CD8-positive, alpha-beta memory T cell (primary cell): ENCODE data around the gene RAMAC. TPM values are rescaled to one million over a fixed set of nuclear protein-coding genes. Genes with fewer than 3 reads are reported as not detected.
"Not testable (repeated sequence)": the region's sequence is repeated elsewhere in the genome, so short reads cannot be mapped to it uniquely, and the experiment has no call there.

Experiments used
- CTCF ChIA-PET: fragments of 350-600 bp; sonication (Branson Sonifier 250); formaldehyde crosslinking; loops from one replicate; lab custom pipeline; 2021; ENCODE audit warnings: antibody characterized with exemption; lab: Charles Lee
- POLR2A ChIA-PET: fragments of 350-600 bp; sonication (Branson Sonifier 250); formaldehyde crosslinking; loops from one replicate; lab custom pipeline; 2021; ENCODE audit warnings: antibody characterized with exemption; lab: Charles Lee
- DNase-seq, 5 donors: peaks; one replicate each; pipeline versions ENCODE4 v3.0.0 to v3.0.0-alpha.2; 2020 to 2022; ENCODE audit warnings: mixed read lengths in 1 of 5
- H3K27ac ChIP-seq: one replicate; pipeline ENCODE4 v1.7.0; 2013; ENCODE audit warnings: low read depth, mild to moderate bottlenecking, low read length, moderate library complexity
- H3K27me3 ChIP-seq: 2 replicates; pipeline ENCODE4 v1.7.0; 2013; ENCODE audit warnings: low read length, mild to moderate bottlenecking; ENCODE audit not compliant: insufficient read depth, poor library complexity, severe bottlenecking
- H3K36me3 ChIP-seq: 2 replicates; pipeline ENCODE4 v1.7.0; 2013; ENCODE audit warnings: mild to moderate bottlenecking, low read length, moderate library complexity; ENCODE audit not compliant: insufficient read depth
- H3K4me1 ChIP-seq: 2 replicates; pipeline ENCODE4 v1.7.0; 2013; ENCODE audit warnings: mild to moderate bottlenecking, low read length, moderate library complexity; ENCODE audit not compliant: insufficient read depth
- H3K4me3 ChIP-seq: 2 replicates; pipeline ENCODE4 v1.7.0; 2013; ENCODE audit warnings: mild to moderate bottlenecking, low read length
- H3K9me3 ChIP-seq: 2 replicates; pipeline ENCODE4 v1.7.0; 2013; ENCODE audit warnings: mild to moderate bottlenecking, low read length
- H3K27ac Mint-ChIP-seq, 8 donors: one replicate each; pipeline ENCODE4 v1.8.0; 2020 to 2021; ENCODE audit warnings: mixed read lengths in 8 of 8, mild to moderate bottlenecking in 6 of 8, inconsistent platforms in 3 of 8, moderate library complexity in 3 of 8
- H3K27me3 Mint-ChIP-seq, 2 donors: one replicate each; pipeline ENCODE4 v1.8.0; 2020 to 2021; ENCODE audit warnings: mixed read lengths in 2 of 2, mild to moderate bottlenecking in 1 of 2, moderate library complexity in 1 of 2
- H3K36me3 Mint-ChIP-seq, 3 donors: one replicate each; pipeline ENCODE4 v1.8.0; 2020 to 2021; ENCODE audit warnings: mixed read lengths in 3 of 3, inconsistent platforms in 1 of 3, mild to moderate bottlenecking in 1 of 3
- H3K4me1 Mint-ChIP-seq, 3 donors: one replicate each; pipeline ENCODE4 v1.8.0; 2020 to 2021; ENCODE audit warnings: mixed read lengths in 3 of 3, inconsistent platforms in 1 of 3, mild to moderate bottlenecking in 1 of 3
- H3K4me3 Mint-ChIP-seq, 7 donors: one replicate each; pipeline ENCODE4 v1.8.0; 2020 to 2021; ENCODE audit warnings: mixed read lengths in 7 of 7, mild to moderate bottlenecking in 6 of 7, moderate library complexity in 4 of 7, inconsistent platforms in 2 of 7
- H3K9me3 Mint-ChIP-seq, 5 donors: one replicate each; pipeline ENCODE4 v1.8.0; 2020 to 2022; ENCODE audit warnings: mixed read lengths in 5 of 5, mild to moderate bottlenecking in 3 of 5, moderate library complexity in 2 of 5, inconsistent platforms in 1 of 5
- polyA plus RNA-seq: library from polyadenylated mRNA; unstranded; fragments of 300-500 nt; fragmentation: Illumina TruSeq; gene quantifications from one replicate; pipeline ENCODE4 v1.2.3, GENCODE V29; 2021
- total RNA-seq, 2 experiments: library from RNA; stranded (reverse); gene quantifications; one replicate each; pipeline ENCODE4 v1.2.3, GENCODE V29; 2021

RAMAC gene
- total and polyA plus RNA-seq, 3 experiments from 2014 or later, result 27.7 to 32.8 (median 29.6) TPM

DNA sequence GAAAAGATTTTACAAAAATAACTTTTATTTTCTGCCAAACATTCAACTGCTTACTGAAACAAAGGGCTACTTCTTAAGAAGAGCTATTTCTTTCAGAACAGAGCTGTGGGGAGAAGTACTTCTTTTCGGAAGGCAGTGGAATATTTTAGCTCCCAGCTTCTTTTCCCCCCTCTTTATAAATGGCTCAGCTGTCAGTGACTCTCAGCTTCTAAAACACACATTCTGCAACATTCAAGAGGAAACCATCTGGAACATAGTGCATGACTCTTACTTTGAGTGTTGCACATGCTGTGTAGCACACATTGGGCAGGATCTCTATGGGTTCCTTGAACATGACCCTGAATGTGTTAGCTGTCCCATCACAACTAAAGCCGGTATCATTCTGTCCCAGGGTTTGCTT is 32.4 kb downstream of the RAMAC start:
- peaks cover 11% of the 10 kb centered on the region for H3K36me3 ChIP-seq
- peaks cover 13 to 19% (median 17%) of the 10 kb centered on the region in 3 donors for H3K4me1 Mint-ChIP-seq
- H3K27ac ChIP-seq, result no peak overlapping the region
- H3K36me3 Mint-ChIP-seq, result peaks cover 0 to 48% (median 7%) of the 10 kb centered on the region in 3 donors
- no peaks in the 10 kb centered on the region for H3K9me3 ChIP-seq
- H3K4me1 ChIP-seq, result no peaks in the 10 kb centered on the region
- ChIA-PET CTCF (no interaction called here), POLR2A (no interaction called here)
- H3K4me3 Mint-ChIP-seq, result no peak overlapping the region
- H3K27ac Mint-ChIP-seq, result no peak overlapping the region
- no peak overlapping the region for H3K4me3 ChIP-seq
- DNase-seq, result no peak
- H3K27me3 Mint-ChIP-seq, result no peaks in the 10 kb centered on the region
- no peaks in the 10 kb centered on the region for H3K9me3 Mint-ChIP-seq
- H3K27me3 ChIP-seq, result no peaks in the 10 kb centered on the region

DNA sequence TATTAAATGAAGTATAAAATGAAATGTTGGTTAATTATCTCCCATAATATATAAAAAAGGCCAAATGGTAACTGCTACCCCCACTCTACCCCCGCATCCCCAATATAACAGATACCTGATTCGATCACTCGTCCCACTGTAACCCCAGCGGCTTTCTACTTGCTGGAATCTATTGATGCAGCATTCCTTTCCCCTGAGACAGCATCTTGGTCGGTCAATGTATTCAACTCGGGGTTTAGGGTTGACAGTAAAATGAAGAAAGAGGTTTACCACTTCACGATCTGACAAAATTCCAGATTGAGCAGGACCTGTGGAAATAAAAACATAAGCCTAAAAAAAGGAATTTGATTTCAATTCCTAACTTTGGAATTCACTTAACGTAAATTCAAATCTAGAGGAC is 44.0 kb downstream of the RAMAC start:
- no peak for DNase-seq
- peaks cover 0 to under 1% of the 10 kb centered on the region in 2 donors for H3K27me3 Mint-ChIP-seq
- H3K9me3 Mint-ChIP-seq, result peaks cover 0 to 1% (median 0%) of the 10 kb centered on the region in 5 donors
- peaks cover 19% of the 10 kb centered on the region for H3K36me3 ChIP-seq
- H3K4me1 ChIP-seq, result no peaks in the 10 kb centered on the region
- no peak overlapping the region for H3K27ac Mint-ChIP-seq
- H3K4me3 ChIP-seq, result no peak overlapping the region
- POLR2A ChIA-PET, result no interaction called here
- H3K27ac ChIP-seq, result no peak overlapping the region
- H3K36me3 Mint-ChIP-seq, result peaks cover 15 to 68% (median 19%) of the 10 kb centered on the region in 3 donors
- H3K4me3 Mint-ChIP-seq, result no peak overlapping the region
- H3K4me1 Mint-ChIP-seq, result peaks cover 18 to 26% (median 24%) of the 10 kb centered on the region in 3 donors
- H3K9me3 ChIP-seq, result no peaks in the 10 kb centered on the region
- no peaks in the 10 kb centered on the region for H3K27me3 ChIP-seq
- CTCF ChIA-PET, result interaction anchor here (1.7 kb wide), 1 partner anchor 19 kb away, joined by 5 read pairs; the partner anchor contains the start of gene C15orf40

DNA sequence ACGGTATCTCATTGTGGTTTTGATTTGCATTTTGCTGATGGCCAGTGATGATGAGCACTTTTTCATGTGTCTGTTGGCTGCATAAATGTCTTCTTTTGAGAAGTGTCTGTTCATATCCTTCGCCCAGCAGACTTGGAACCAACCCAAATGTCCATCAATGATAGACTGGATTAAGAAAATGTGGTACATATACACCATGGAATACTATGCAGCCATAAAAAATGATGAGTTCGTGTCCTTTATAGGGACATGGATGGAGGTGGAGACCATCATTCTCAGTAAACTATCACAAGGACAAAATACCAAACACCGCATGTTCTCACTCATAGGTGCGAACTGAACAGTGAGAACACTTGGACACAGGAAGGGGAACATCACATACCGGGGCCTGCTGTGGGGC is 45.2 kb downstream of the RAMAC start:
- H3K27ac ChIP-seq, DNase-seq, H3K27me3 Mint-ChIP-seq, H3K4me1 ChIP-seq, H3K9me3 ChIP-seq, H3K27me3 ChIP-seq, H3K4me3 ChIP-seq, POLR2A ChIA-PET, CTCF ChIA-PET, H3K4me3 Mint-ChIP-seq, H3K9me3 Mint-ChIP-seq: not testable (repeated sequence)
- peaks cover 19 to 71% (median 30%) of the 10 kb centered on the region in 3 donors for H3K36me3 Mint-ChIP-seq
- H3K36me3 ChIP-seq, result peaks cover 19% of the 10 kb centered on the region
- peak overlapping the region in 1 of 8 donors; percentile 29 for H3K27ac Mint-ChIP-seq
- peaks cover 27 to 37% (median 35%) of the 10 kb centered on the region in 3 donors for H3K4me1 Mint-ChIP-seq

DNA sequence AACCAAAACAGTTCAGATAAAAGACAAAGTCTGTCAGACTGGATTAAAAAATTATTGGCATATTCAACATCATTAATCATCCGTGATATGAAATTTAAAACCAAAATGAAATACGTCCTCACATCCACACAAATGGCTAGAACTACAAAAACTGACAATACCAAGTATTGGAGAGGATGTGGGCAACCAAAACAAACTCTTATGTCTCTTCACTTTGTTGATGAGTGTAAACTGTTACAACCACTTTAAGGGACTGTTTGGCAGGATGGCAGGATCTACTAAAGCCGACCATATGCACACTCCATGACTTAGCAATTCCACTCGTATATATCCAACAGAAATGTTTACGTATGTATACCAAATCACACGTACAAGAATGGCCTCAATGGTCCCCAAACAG is 50.2 kb downstream of the RAMAC start:
- Mint-ChIP-seq H3K4me1 (peaks cover 50 to 65% (median 60%) of the 10 kb centered on the region in 3 donors), H3K4me3 (peak overlapping the region in 1 of 7 donors; percentile 14), H3K36me3 (peaks cover 27 to 72% (median 30%) of the 10 kb centered on the region in 3 donors), H3K27me3 (no peaks in the 10 kb centered on the region), H3K27ac (peak overlapping the region in 4 of 8 donors; percentile 29 to 92 (median 34)), H3K9me3 (peaks cover 0 to 7% (median 0%) of the 10 kb centered on the region in 5 donors)
- DNase-seq, result no peak
- Histone ChIP-seq H3K27ac (no peak overlapping the region), H3K27me3 (no peaks in the 10 kb centered on the region), H3K4me3 (no peak overlapping the region), H3K36me3 (peaks cover 11% of the 10 kb centered on the region), H3K9me3 (peaks cover 5% of the 10 kb centered on the region), H3K4me1 (no peaks in the 10 kb centered on the region)
- CTCF ChIA-PET, result no interaction called here
- POLR2A ChIA-PET, result interaction anchor here (0.5 kb wide), 1 partner anchor 53 kb away, joined by 3 read pairs; no protein-coding TSS in a partner anchor

DNA sequence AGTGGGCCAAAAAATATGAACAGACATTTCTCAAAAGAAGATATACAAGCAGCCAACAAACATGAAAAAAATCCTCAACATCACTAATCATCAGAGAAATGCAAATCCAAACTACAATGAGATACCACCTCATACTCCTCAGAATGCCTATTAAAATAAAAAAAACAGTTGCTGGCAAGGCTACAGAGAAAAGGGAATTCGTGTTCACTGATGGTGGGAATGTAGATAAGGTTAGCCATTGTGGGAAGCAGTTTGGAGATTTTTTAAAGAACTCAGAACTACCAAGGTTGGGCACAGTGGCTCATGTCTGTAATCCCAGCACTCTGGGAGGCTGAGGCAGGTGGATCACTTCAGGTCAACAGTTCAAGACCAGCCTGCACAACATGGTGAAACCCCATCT is 53.2 kb downstream of the RAMAC start:
- Histone ChIP-seq H3K4me1 (no peaks in the 10 kb centered on the region), H3K9me3 (peaks cover 5% of the 10 kb centered on the region), H3K27ac (no peak overlapping the region), H3K36me3 (peaks cover 19% of the 10 kb centered on the region), H3K27me3 (no peaks in the 10 kb centered on the region), H3K4me3 (no peak overlapping the region)
- peaks cover 0 to 7% (median 0%) of the 10 kb centered on the region in 5 donors for H3K9me3 Mint-ChIP-seq
- H3K27ac Mint-ChIP-seq, result peak overlapping the region in 7 of 8 donors; percentile 3 to 68 (median 30)
- ChIA-PET CTCF (no interaction called here), POLR2A (no interaction called here)
- H3K27me3 Mint-ChIP-seq, result no peaks in the 10 kb centered on the region
- DNase-seq, result no peak
- peak overlapping the region in 3 of 7 donors; percentile 0 to 52 (median 7) for H3K4me3 Mint-ChIP-seq
- H3K4me1 Mint-ChIP-seq, result peaks cover 49 to 66% (median 54%) of the 10 kb centered on the region in 3 donors
- H3K36me3 Mint-ChIP-seq, result peaks cover 25 to 76% (median 34%) of the 10 kb centered on the region in 3 donors

Other genes with a start within 250 kb of the RAMAC start
- not detected for gene FSD2, start 180.1 kb upstream of the RAMAC start, total RNA-seq
- 0.16 TPM for gene FSD2, start 180.1 kb upstream of the RAMAC start, polyA plus RNA-seq
- gene WHAMM, start 176.6 kb upstream of the RAMAC start, total RNA-seq, result 1 to 10 TPM; 9.3 to 9.7 TPM
- gene WHAMM, start 176.6 kb upstream of the RAMAC start, polyA plus RNA-seq, result 6.6 TPM
- 10 to 100 TPM; 13.6 to 14.1 TPM for gene HOMER2, start 33.5 kb upstream of the RAMAC start, total RNA-seq
- gene HOMER2, start 33.5 kb upstream of the RAMAC start, polyA plus RNA-seq, result 1.6 TPM
- 10 to 100 TPM; 34.2 to 36.6 TPM for gene C15orf40, start 25.4 kb downstream of the RAMAC start, total RNA-seq
- 58.1 TPM for gene C15orf40, start 25.4 kb downstream of the RAMAC start, polyA plus RNA-seq
- gene BTBD1, start 81.0 kb downstream of the RAMAC start, total RNA-seq, result 10 to 100 TPM; 55.5 to 57.7 TPM
- 47.4 TPM for gene BTBD1, start 81.0 kb downstream of the RAMAC start, polyA plus RNA-seq
- gene TM6SF1, start 121.4 kb downstream of the RAMAC start, total RNA-seq, result under 1 TPM; 0.55 to 0.78 TPM
- 0.26 TPM for gene TM6SF1, start 121.4 kb downstream of the RAMAC start, polyA plus RNA-seq
- gene HDGFL3, start 221.6 kb downstream of the RAMAC start, total RNA-seq, result 1 to 10 TPM; 7.7 to 9.8 TPM
- 3.5 TPM for gene HDGFL3, start 221.6 kb downstream of the RAMAC start, polyA plus RNA-seq